WTC11 (cell line): ENCODE results near the gene HTR1B. TPM values are rescaled to one million over a fixed set of nuclear protein-coding genes. Genes with fewer than 3 reads are reported as not detected.

Source experiments
- ATAC-seq: fragments of 200-7000 bp; cut with Tn5 transposase; 2 replicates; pipeline ENCODE4 v1.10.0; 2021; ENCODE audit warnings: mild to moderate bottlenecking, moderate library complexity
- CTCF ChIA-PET: fragments of 300-600 bp; sonication (Branson Sonifier 250); formaldehyde crosslinking; loops from one replicate; lab custom pipeline; 2021; ENCODE audit warnings: antibody characterized with exemption; lab: Charles Lee
- POLR2A ChIA-PET: fragments of 350-600 bp; sonication (Branson Sonifier 250); formaldehyde crosslinking; loops from one replicate; lab custom pipeline; 2021; ENCODE audit warnings: antibody characterized with exemption; lab: Charles Lee
- DNase-seq: peaks from one replicate; pipeline ENCODE4 v3.0.0; 2021; ENCODE audit warnings: low spot score
- H3K27ac Mint-ChIP-seq: 2 replicates; pipeline ENCODE4 v1.8.0; 2021; ENCODE audit warnings: mixed read lengths
- H3K27me3 Mint-ChIP-seq: 2 replicates; pipeline ENCODE4 v1.8.0; 2021; ENCODE audit warnings: low read depth, mild to moderate bottlenecking, moderate library complexity, mixed read lengths
- H3K36me3 Mint-ChIP-seq: 2 replicates; pipeline ENCODE4 v1.8.0; 2021; ENCODE audit warnings: mixed read lengths
- H3K4me1 Mint-ChIP-seq: 2 replicates; pipeline ENCODE4 v1.8.0; 2022; ENCODE audit warnings: mixed read lengths
- H3K4me3 Mint-ChIP-seq: 2 replicates; pipeline ENCODE4 v1.8.0; 2021; ENCODE audit warnings: mild to moderate bottlenecking, moderate library complexity, mixed read lengths
- H3K9me3 Mint-ChIP-seq: 2 replicates; pipeline ENCODE4 v1.8.0; 2021; ENCODE audit warnings: mixed read lengths
- ARID4B ChIP-seq: sonication (generic); formaldehyde crosslinking; IDR thresholded peaks from 2 replicates; pipeline ENCODE4 v1.8.0; 2023; ENCODE audit warnings: missing genetic modification reagents, mild to moderate bottlenecking, borderline replicate concordance
- ATF1 ChIP-seq: sonication (generic); formaldehyde crosslinking; IDR thresholded peaks from 2 replicates; pipeline ENCODE4 v1.8.1; 2023; ENCODE audit warnings: mild to moderate bottlenecking, moderate library complexity, missing genetic modification reagents
- GABPB1 ChIP-seq: sonication (generic); formaldehyde crosslinking; IDR thresholded peaks from 2 replicates; pipeline ENCODE4 v1.8.1; 2023; ENCODE audit warnings: mild to moderate bottlenecking, missing genetic modification reagents
- GTF2I ChIP-seq: fragments of 250-450 bp; sonication (Bioruptor Pico); conservative IDR thresholded peaks from 2 replicates; pipeline ENCODE4 v1.4.0; 2021; ENCODE audit warnings: mild to moderate bottlenecking
- IRF2 ChIP-seq: sonication (generic); formaldehyde crosslinking; IDR thresholded peaks from 2 replicates; pipeline ENCODE4 v1.8.0; 2022; ENCODE audit warnings: low read depth, missing genetic modification reagents, borderline replicate concordance
- NFATC4 ChIP-seq: fragments of 250-450 bp; sonication (Bioruptor Pico); IDR thresholded peaks from 2 replicates; pipeline ENCODE4 v1.9.0; 2021; ENCODE audit warnings: mild to moderate bottlenecking
- RELA ChIP-seq: sonication (generic); formaldehyde crosslinking; IDR thresholded peaks from 2 replicates; pipeline ENCODE4 v1.8.1; 2022; ENCODE audit warnings: missing genetic modification reagents, mild to moderate bottlenecking, borderline replicate concordance
- TEAD4 ChIP-seq: sonication (generic); formaldehyde crosslinking; IDR thresholded peaks from 2 replicates; pipeline ENCODE4 v1.8.0; 2022; ENCODE audit warnings: mild to moderate bottlenecking, missing genetic modification reagents
- ZNF317 ChIP-seq: sonication (generic); formaldehyde crosslinking; IDR thresholded peaks from 2 replicates; pipeline ENCODE4 v1.8.1; 2023; ENCODE audit warnings: low read depth, mild to moderate bottlenecking, moderate library complexity, missing genetic modification reagents, borderline replicate concordance
- ZNF396 ChIP-seq: fragments of 250-450 bp; sonication (Bioruptor Pico); IDR thresholded peaks from 2 replicates; pipeline ENCODE4 v1.8.0; 2021; ENCODE audit warnings: mild to moderate bottlenecking, moderate library complexity, borderline replicate concordance
- total RNA-seq: library from RNA; stranded (reverse); gene quantifications from 3 replicates; pipeline ENCODE4 v1.2.3, GENCODE V29; 2021

The HTR1B gene
- total RNA-seq, 1 experiment from 2014 or later, result 1.5 TPM

- no peak for TF ChIP-seq ARID4B (CRISPR knock-in tag)
- TF ChIP-seq ZNF396 (CRISPR knock-in tag), result no peak
- TF ChIP-seq NFATC4, result no peak
- TF ChIP-seq IRF2 (CRISPR knock-in tag), result no peak
- no peak for TF ChIP-seq GABPB1 (CRISPR knock-in tag)
- no peak for TF ChIP-seq ZNF317 (CRISPR knock-in tag)
- TF ChIP-seq ATF1 (CRISPR knock-in tag), result no peak
- TF ChIP-seq RELA (CRISPR knock-in tag), result no peak
- TF ChIP-seq GTF2I (CRISPR knock-in tag), result no peak
These were observed 46.5 kb downstream of the HTR1B start (continued) for GRCh38 chr6:77416839-77417238.

- Mint-ChIP-seq H3K4me1 (no peaks in the 10 kb centered on the region), H3K27ac (no peak overlapping the region), H3K9me3 (peaks cover 8% of the 10 kb centered on the region; the same call in 1 of the 2 replicates), H3K4me3 (no peak overlapping the region), H3K36me3 (no peaks in the 10 kb centered on the region), H3K27me3 (no peaks in the 10 kb centered on the region; the same call in 1 of the 2 replicates)
- ChIA-PET CTCF (no interaction called here), POLR2A (no interaction called here)
- TF ChIP-seq TEAD4 (CRISPR knock-in tag), result no peak
- no peak for ATAC-seq
- DNase-seq, result no peak
These were observed 47.6 kb downstream of the HTR1B start for GRCh38 chr6:77415706-77416105.

Other genes with a start within 250 kb of the HTR1B start
- gene MEI4, start 189.5 kb upstream of the HTR1B start, total RNA-seq, result 0.18 to 0.21 TPM (median 0.20 TPM) in 3 replicates